Fibroblast of mammary gland (primary cell): Measurements from ENCODE around the gene ARPC4.

Source experiments
- DNase-seq: peaks from one replicate; pipeline ENCODE4 v3.0.0-alpha.2; 2010; ENCODE audit warnings: low read depth
- H3K4me3 ChIP-seq: 2 replicates; pipeline ENCODE4 v1.5.1; 2011; ENCODE audit warnings: low read depth, mild to moderate bottlenecking, low read length, moderate library complexity; ENCODE audit not compliant: control insufficient read depth
- TF ChIP-seq, protein P1 (sequence below): conservative IDR thresholded peaks from 2 replicates; pipeline ENCODE4 v1.5.1; 2011; ENCODE audit warnings: low read depth, low read length, inconsistent platforms; ENCODE audit not compliant: control insufficient read depth, insufficient read depth

ARPC4 gene

DNA sequence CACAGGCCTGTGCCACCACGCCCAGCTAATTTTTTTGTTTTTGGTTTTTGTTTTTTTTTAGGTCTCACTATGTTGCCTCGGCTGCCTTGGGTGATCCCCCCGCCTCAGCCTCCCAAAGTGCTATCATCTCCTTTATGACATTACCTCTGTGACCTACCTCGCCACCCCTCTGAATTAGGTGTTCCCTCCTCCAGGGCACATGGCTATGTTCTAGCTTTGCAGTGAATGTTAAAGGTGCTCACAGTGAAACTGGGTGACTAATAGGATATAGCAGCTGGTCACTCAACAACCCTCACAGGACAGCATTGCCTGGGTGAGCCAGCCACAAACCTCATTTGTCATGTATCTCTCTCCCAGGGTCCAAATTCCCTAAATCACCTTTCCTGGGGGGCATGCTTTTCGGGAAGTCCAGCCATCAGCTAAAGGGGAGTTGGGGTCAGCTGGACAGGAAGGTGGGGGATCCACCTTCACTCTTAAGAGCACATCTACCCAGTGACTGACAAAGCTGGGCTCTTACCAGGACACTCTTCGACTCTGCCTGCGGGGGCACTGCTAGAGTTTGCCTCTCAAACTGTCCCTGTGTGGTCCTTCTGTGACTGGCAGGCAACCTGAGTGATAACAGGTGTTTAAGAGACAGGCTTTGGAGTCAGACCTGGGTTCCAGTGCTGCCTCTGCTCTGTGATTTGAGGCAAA, 15.6 kb downstream of the ARPC4 start:
- H3K4me3 ChIP-seq, result no peak overlapping the region
- peak; percentile 44 for DNase-seq
- TF ChIP-seq, protein P1, sequence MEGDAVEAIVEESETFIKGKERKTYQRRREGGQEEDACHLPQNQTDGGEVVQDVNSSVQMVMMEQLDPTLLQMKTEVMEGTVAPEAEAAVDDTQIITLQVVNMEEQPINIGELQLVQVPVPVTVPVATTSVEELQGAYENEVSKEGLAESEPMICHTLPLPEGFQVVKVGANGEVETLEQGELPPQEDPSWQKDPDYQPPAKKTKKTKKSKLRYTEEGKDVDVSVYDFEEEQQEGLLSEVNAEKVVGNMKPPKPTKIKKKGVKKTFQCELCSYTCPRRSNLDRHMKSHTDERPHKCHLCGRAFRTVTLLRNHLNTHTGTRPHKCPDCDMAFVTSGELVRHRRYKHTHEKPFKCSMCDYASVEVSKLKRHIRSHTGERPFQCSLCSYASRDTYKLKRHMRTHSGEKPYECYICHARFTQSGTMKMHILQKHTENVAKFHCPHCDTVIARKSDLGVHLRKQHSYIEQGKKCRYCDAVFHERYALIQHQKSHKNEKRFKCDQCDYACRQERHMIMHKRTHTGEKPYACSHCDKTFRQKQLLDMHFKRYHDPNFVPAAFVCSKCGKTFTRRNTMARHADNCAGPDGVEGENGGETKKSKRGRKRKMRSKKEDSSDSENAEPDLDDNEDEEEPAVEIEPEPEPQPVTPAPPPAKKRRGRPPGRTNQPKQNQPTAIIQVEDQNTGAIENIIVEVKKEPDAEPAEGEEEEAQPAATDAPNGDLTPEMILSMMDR, result peak; percentile 37

DNA sequence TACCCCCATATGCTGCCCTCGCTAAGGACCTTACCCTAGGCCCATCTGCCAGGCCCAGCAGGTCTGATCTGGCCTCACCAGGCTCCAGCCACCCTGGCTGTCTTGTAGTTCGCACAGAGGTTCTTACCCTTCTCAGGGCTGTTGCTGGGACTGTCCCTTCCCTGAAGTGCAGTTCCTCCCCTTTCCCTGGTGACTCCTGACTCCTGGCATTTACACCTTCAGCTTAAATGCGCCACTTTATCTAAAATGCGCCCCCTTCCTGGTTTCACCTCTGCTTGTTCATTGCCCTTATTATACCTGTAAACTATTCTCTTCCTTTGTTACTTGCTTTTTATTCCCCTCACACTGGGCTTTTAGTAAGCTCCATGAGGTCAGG, 16.3 kb downstream of the ARPC4 start:
- TF ChIP-seq, protein P1, result no peak
- no peak for DNase-seq
- peak overlapping the region; percentile 48 for H3K4me3 ChIP-seq

DNA sequence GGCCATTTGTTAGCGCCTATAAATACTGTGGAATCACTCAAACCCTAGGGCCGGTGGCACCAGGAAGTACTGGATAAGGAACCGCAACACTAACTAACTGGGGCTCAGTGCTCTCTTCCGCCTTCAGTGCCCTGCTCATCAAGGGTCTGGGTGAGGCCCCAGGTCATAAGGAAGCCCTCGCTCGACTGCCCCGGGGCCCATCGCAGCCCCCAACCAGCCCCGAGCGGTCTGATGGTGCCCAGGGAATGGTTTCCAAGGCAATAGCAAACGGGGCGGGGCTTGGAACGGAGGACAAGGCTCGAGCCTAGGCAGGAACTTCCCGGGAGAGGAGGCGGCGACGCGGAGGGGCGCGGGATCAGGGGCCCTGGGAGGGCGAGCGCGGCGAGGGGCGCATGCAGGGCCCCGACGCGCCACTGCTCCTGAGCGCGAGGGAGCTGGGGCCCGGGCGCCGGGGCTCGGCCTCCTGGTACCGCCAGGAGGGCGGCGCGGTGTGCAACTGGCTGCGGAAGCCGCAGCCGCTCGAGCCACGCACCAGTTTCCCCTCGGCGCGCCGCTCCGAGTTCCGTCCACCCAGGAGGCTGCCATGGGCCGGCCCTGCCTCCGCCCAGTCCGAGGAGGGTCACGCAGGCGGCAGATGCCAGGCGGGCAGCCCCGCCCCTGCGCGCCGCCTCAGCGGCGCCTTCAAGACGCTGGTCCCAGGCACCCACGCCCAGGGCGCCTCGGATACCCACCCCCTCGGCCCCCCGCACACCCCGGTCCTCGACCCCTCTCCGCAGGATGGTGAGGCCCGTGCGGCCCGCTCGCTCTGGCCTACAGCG, 16.9 kb downstream of the ARPC4 start, which contains the start of gene TTLL3:
Gene TTLL3 (plus strand): TSS at position 648 of the 818 bp plus-strand sequence. CDS start 400 bp downstream, outside the sequence.
- peak within 1 kb of the TSS; percentile 48 for H3K4me3 ChIP-seq
- TF ChIP-seq, protein P1, result no peak
- DNase-seq, result peak; percentile 45

DNA sequence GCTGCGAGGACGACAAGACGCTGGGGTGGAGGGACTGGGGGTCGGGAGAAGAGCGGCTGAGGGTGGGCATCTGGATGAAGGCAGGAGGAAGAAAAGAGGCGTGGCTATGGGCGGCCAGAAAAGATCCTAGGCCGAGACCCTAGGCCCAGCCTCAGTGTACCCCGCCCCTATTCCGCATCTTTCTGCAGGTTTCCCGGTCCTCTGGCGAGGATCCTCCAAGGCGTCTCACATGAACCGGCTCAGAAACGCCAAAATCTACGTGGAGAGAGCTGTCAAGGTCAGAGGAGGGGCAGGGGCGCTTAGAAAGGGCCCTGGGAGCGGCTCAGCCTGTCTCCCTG, 17.5 kb downstream of the ARPC4 start:
- TF ChIP-seq, protein P1, result no peak
- DNase-seq, result no peak
- peak overlapping the region; percentile 48 for H3K4me3 ChIP-seq

DNA sequence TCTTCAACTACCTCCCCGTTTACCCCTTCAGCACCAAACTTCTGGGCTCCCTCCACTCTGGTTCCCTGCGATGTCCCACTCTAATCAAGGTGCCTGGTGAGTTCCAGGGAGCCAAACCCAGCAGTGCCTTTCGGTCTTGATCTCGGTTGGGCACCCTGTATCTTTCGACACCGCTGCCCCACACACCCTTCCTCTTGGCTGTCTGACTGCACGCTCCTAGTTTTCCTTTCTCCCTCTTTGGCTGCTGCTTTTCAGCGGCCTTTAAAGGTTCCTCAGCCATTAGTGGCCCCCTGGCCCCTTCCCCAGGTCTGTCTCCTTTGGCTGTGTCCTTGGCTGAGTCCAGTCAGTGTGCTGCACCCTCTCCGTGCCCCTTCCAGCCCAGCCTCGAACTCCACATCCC, 18.0 kb downstream of the ARPC4 start:
- peak overlapping the region; percentile 48 for H3K4me3 ChIP-seq
- TF ChIP-seq, protein P1, result no peak

DNA sequence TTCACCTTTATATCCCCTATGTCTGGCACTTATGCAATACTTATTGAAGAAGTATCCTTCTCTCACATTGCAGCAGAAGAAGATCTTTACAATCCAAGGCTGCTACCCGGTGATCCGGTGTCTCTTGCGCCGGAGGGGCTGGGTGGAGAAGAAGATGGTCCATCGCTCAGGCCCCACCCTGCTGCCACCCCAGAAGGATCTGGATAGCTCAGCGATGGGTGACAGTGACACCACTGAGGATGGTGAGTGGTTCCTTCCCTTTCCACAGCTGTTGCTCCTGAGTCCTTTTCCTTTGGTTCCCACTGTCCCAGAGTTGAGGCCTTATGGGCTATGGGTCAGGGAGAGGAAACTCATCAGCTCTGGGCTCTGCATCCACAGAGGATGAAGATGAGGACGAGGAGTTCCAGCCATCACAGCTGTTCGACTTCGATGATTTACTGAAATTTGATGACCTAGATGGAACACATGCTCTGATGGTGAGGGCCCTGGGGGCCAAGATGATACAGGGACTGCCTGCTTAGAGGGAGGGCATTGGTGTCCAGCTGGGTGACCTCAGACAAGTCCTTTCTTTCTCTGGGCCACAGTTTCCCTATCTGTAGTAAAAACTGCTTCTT, 20.1 kb downstream of the ARPC4 start:
- H3K4me3 ChIP-seq, result no peak overlapping the region
- no peak for DNase-seq
- TF ChIP-seq, protein P1, result no peak

More for the DNA sequence above, 18.0 kb downstream of the ARPC4 start:
- DNase-seq, result no peak
